ENCODE results near the gene OAS1. TPM values are rescaled to one million over a fixed set of nuclear protein-coding genes. Genes with fewer than 3 reads are reported as not detected.

The OAS1 gene
- total RNA-seq, 1 donor from 2014 or later = 2.5 TPM

DNA sequence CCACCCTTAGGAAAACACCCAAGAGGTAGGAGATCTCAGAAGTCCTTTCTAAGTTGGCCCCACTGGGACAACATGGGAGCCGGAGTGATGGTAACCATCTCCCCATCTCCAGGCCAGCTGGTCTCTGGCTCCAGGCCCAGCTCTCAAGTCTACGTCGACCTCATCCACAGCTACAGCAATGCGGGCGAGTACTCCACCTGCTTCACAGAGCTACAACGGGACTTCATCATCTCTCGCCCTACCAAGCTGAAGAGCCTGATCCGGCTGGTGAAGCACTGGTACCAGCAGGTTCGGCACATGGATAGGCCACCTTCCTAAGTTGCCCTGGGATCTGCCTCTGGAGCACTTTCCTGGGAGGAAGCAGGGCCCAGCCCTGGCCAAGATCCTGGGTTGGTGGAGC, 60.5 kb downstream of the OAS1 start:
- DNase-seq = no peak

DNA sequence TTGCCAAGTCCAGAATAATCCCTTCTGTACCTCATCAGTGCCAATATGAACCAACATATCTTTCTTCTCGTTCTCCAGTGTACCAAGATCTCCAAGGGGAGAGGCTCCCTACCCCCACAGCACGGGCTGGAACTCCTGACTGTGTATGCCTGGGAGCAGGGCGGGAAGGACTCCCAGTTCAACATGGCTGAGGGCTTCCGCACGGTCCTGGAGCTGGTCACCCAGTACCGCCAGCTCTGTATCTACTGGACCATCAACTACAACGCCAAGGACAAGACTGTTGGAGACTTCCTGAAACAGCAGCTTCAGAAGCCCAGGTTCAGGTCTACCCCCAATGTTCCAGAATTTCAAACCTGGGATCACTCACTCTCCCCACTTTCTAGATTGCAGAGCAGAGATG, 61.1 kb downstream of the OAS1 start:
- no peak for DNase-seq

Other genes with a start within 250 kb of the OAS1 start
- gene RPH3A, start 115.2 kb upstream of the OAS1 start, total RNA-seq = 4.1 TPM
- gene OAS3, start 31.5 kb downstream of the OAS1 start, total RNA-seq = 1.6 TPM
- gene OAS2, start 71.6 kb downstream of the OAS1 start, total RNA-seq = 2.0 TPM
- gene DTX1, start 149.8 kb downstream of the OAS1 start, total RNA-seq = 16.2 TPM
- 2.5 TPM for gene RASAL1, start 228.8 kb downstream of the OAS1 start, total RNA-seq
- 0.62 TPM for gene CFAP73, start 242.8 kb downstream of the OAS1 start, total RNA-seq

Measured in occipital lobe (tissue), 2 donors.